Kidney (tissue), 14 donors: ENCODE measurements around the gene AUTS2. TPM values are rescaled to one million over a fixed set of nuclear protein-coding genes. Genes with fewer than 3 reads are reported as not detected.

ENCODE experiments used
- DNase-seq, 5 donors: peaks; one replicate each; pipeline ENCODE4 v3.0.0-alpha.2; 2013 to 2020
- FAIRE-seq: peaks from 2 replicates; lab custom pipeline; 2012; peaks lifted over from hg19 to GRCh38; lab: Jason Lieb, UNC
- H3K27ac ChIP-seq, 2 donors: one replicate each; pipeline ENCODE4 v1.7.0; 2013; ENCODE audit warnings: low read depth in 2 of 2, low read length in 2 of 2, inconsistent platforms in 1 of 2
- H3K27me3 ChIP-seq: one replicate; pipeline ENCODE4 v1.7.1; 2013; ENCODE audit warnings: low read length, inconsistent platforms; ENCODE audit not compliant: control insufficient read depth, insufficient read depth
- H3K36me3 ChIP-seq, 3 donors: one replicate each; pipeline versions ENCODE4 v1.7.0 to v1.7.1; 2013; ENCODE audit warnings: low read length in 3 of 3, control low read depth in 1 of 3, inconsistent platforms in 1 of 3; ENCODE audit not compliant: insufficient read depth in 3 of 3, control insufficient read depth in 2 of 3
- H3K4me1 ChIP-seq, 3 donors: one replicate each; pipeline versions ENCODE4 v1.7.0 to v1.7.1; 2013; ENCODE audit warnings: low read length in 3 of 3, inconsistent platforms in 1 of 3, low read depth in 1 of 3; ENCODE audit not compliant: control insufficient read depth in 2 of 3, insufficient read depth in 2 of 3
- H3K4me3 ChIP-seq, 3 donors: one replicate each; pipeline versions ENCODE4 v1.7.0 to v1.8.1; 2013; ENCODE audit warnings: low read length in 3 of 3, control low read depth in 1 of 3, inconsistent platforms in 1 of 3
- H3K9ac ChIP-seq, 3 donors: one replicate each; pipeline versions ENCODE4 v1.7.0 to v1.7.1; 2013; ENCODE audit warnings: low read length in 3 of 3, control low read depth in 1 of 3, inconsistent platforms in 1 of 3
- H3K9me3 ChIP-seq, 3 donors: one replicate each; pipeline versions ENCODE4 v1.7.0 to v1.7.1; 2013; ENCODE audit warnings: low read length in 3 of 3, control low read depth in 1 of 3, inconsistent platforms in 1 of 3; ENCODE audit not compliant: control insufficient read depth in 2 of 3, insufficient read depth in 1 of 3
- CTCF ChIP-seq: IDR thresholded peaks from 3 replicates; pipeline ENCODE4 v1.5.1; 2012; ENCODE audit warnings: mild to moderate bottlenecking, moderate library complexity, borderline replicate concordance; ENCODE audit not compliant: insufficient read depth; ENCODE audit errors: extremely low read depth
- intact Hi-C: fragments of 100-400 bp; cut with DNase I; formaldehyde crosslinking; loops from one replicate; pipeline ENCODE4 v1.11.1; 2022
- polyA plus RNA-seq: library from polyadenylated mRNA; stranded (reverse); fragments of 350-450 nt; fragmentation: Illumina TruSeq; extraction: RNeasy Lipid Tissue Mini Kit (QIAGEN cat#74804); gene quantifications from one replicate; pipeline ENCODE4 v1.2.3, GENCODE V29; 2014; ENCODE audit warnings: low read depth, low replicate concordance; ENCODE audit not compliant: insufficient read depth
- total RNA-seq: library from RNA; stranded (reverse); fragmentation: NEBNext Ultra II Directional; extraction: Animal tissue kit (Norgen Biotek cat#: 25700); gene quantifications from one replicate; pipeline ENCODE4 v1.2.1, GENCODE V29; 2021
- donor health status: control.
- donor health status: control.
- donor health status: control.
- donor health status: control.
- donor health status: control.
- donor health status: DM: yes; HTN: yes; CAD: no.
- donor health status: Normal renal cell carcinoma (clear cell type).

AUTS2 gene
- total and polyA plus RNA-seq, 2 donors from 2014 or later, result 5.2 to 33.8 TPM

GRCh38 chr7:69722843-69723242 is 124.6 kb downstream of the AUTS2 start:
- intact Hi-C loops, result no loop called here
- no peak overlapping the region for H3K4me3 ChIP-seq
- no peaks in the 10 kb centered on the region for H3K36me3 ChIP-seq
- FAIRE-seq (no peak), DNase-seq (peak in 3 of 5 donors; percentile 35 to 68 (median 40))
- peaks cover 0 to 4% (median 0%) of the 10 kb centered on the region in 3 donors for H3K4me1 ChIP-seq
- H3K9ac ChIP-seq, result no peak overlapping the region
- no peaks in the 10 kb centered on the region for H3K27me3 ChIP-seq
- no peak overlapping the region for H3K27ac ChIP-seq
- TF ChIP-seq CTCF, result no peak
- peaks cover 0 to 2% (median 0%) of the 10 kb centered on the region in 3 donors for H3K9me3 ChIP-seq

DNA sequence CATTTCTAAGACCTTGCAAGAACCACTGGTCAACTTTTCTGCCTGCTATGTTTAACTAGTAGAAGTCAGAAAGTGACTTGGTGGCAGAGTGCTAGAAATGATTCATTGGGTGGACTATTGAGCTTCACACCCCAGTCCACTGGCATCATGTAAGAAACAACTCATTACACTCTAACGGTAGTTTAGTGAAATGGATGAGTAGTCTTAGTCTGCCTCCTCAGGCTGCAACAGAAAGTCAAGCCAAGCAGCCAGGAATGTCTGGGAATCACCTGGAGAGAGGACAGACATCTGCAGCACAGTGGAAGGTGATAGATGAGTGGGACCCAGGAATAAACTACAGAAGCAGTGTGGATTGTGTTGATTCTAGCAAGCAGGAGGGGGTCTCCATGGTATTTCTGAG is 125.4 kb downstream of the AUTS2 start:
- FAIRE-seq, result no peak
- intact Hi-C loops, result no loop called here

GRCh38 chr7:69728304-69728703 is 130.0 kb downstream of the AUTS2 start:
- intact Hi-C loops, result no loop called here
- FAIRE-seq, result no peak

More for the DNA sequence above, 125.4 kb downstream of the AUTS2 start:
- peaks cover 0 to 4% (median 0%) of the 10 kb centered on the region in 3 donors for H3K4me1 ChIP-seq
- no peaks in the 10 kb centered on the region for H3K27me3 ChIP-seq
- H3K36me3 ChIP-seq, result no peaks in the 10 kb centered on the region
- no peak overlapping the region for H3K4me3 ChIP-seq
- TF ChIP-seq CTCF, result no peak
- DNase-seq, result peak in 3 of 5 donors; percentile 26 to 66 (median 66)
- no peak overlapping the region for H3K27ac ChIP-seq
- H3K9me3 ChIP-seq, result peaks cover 0 to 2% (median 0%) of the 10 kb centered on the region in 3 donors
- H3K9ac ChIP-seq, result no peak overlapping the region

More at GRCh38 chr7:69728304-69728703, 130.0 kb downstream of the AUTS2 start:
- no peak for TF ChIP-seq CTCF
- no peak overlapping the region for H3K4me3 ChIP-seq
- no peak overlapping the region for H3K9ac ChIP-seq
- no peaks in the 10 kb centered on the region for H3K27me3 ChIP-seq
- no peak for DNase-seq
- H3K36me3 ChIP-seq, result no peaks in the 10 kb centered on the region
- H3K9me3 ChIP-seq, result peaks cover 0 to 2% (median 0%) of the 10 kb centered on the region in 3 donors
- H3K27ac ChIP-seq, result no peak overlapping the region
- peaks cover 0 to 4% (median 0%) of the 10 kb centered on the region in 3 donors for H3K4me1 ChIP-seq
